ENCODE results near the gene SLC10A7. TPM values are rescaled to one million over a fixed set of nuclear protein-coding genes. Genes with fewer than 3 reads are reported as not detected.

The SLC10A7 gene
- total and polyA plus RNA-seq, 2 donors from 2014 or later, result 1.9 to 15.1 TPM

DNA sequence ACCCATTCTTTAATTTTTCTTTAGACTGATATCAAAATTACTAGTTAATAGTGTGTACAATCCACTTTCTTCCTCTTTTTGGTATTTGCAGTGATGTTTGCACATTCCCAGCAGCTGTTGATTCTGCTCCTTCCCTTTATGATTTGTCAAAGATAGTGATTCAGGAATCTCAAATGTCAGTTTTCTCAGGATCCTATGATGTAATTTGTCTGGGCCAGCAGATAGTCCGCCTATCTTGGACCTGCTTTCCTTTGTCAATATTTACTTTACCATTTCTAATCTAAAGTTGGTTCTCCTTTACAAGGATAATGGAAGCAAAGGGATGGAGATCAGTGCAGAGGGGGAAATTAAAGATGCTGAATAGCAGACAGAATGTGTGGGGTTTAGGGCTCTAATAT lies 185.3 kb downstream of the SLC10A7 start:
- TF ChIP-seq, protein P1, sequence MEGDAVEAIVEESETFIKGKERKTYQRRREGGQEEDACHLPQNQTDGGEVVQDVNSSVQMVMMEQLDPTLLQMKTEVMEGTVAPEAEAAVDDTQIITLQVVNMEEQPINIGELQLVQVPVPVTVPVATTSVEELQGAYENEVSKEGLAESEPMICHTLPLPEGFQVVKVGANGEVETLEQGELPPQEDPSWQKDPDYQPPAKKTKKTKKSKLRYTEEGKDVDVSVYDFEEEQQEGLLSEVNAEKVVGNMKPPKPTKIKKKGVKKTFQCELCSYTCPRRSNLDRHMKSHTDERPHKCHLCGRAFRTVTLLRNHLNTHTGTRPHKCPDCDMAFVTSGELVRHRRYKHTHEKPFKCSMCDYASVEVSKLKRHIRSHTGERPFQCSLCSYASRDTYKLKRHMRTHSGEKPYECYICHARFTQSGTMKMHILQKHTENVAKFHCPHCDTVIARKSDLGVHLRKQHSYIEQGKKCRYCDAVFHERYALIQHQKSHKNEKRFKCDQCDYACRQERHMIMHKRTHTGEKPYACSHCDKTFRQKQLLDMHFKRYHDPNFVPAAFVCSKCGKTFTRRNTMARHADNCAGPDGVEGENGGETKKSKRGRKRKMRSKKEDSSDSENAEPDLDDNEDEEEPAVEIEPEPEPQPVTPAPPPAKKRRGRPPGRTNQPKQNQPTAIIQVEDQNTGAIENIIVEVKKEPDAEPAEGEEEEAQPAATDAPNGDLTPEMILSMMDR (IDR thresholded peaks at IDR 0.05; ENCODE audit: borderline replicate concordance, extremely low read depth, insufficient read depth), result no peak
- no peaks in the 10 kb centered on the region for H3K4me1 ChIP-seq (ENCODE audit: control insufficient read depth in 2 of 3, insufficient read depth in 2 of 3, low read depth in 1 of 3, low read length in 3 of 3)
- FAIRE-seq (no peak), DNase-seq (no peak)
- no peak overlapping the region for H3K4me3 ChIP-seq (ENCODE audit: low read length in 3 of 3)
- no peaks in the 10 kb centered on the region for H3K9me3 ChIP-seq (ENCODE audit: control insufficient read depth in 2 of 3, insufficient read depth in 1 of 3, low read length in 3 of 3)
- no peaks in the 10 kb centered on the region for H3K36me3 ChIP-seq (ENCODE audit: control insufficient read depth in 2 of 3, insufficient read depth in 3 of 3, low read length in 3 of 3)
- no peaks in the 10 kb centered on the region for H3K27me3 ChIP-seq (ENCODE audit: control insufficient read depth, insufficient read depth, low read length)
- H3K9ac ChIP-seq (ENCODE audit: low read length in 3 of 3), result no peak overlapping the region
- intact Hi-C loops (cut with DNase I), result no loop called here
- H3K27ac ChIP-seq (ENCODE audit: low read depth in 2 of 2, low read length in 2 of 2), result no peak overlapping the region

DNA sequence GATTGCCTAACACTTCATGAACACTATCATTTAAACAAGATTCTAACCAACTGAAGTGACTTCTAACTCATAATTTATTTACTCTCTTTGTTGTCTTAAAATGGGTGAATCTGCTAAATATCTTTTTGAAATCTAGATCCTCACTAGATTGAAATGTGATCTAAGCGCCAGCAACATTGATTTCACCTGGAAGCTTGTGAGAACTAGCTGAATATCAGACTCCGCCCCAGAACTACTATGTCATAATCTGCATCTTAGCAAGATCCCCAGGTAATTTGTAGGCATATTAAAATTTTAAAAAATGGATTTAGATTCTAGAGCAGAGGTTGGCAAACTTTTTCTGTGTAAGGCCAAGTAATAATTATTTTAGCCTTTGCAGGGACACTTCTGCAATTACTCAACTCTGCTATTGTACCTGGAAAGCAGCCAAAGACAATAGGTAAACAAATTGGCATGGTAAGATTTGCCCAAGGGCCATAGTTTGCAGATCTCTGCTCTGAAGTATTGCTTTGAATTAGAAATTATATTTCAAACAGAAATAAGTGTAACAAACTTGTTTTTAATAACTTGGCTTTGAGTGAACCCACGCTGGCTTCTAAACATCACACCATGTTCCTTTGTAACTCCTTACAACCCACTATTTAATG lies 185.9 kb downstream of the SLC10A7 start:
- H3K4me1 ChIP-seq (ENCODE audit: control insufficient read depth in 2 of 3, insufficient read depth in 2 of 3, low read depth in 1 of 3, low read length in 3 of 3), result no peaks in the 10 kb centered on the region
- no peak overlapping the region for H3K4me3 ChIP-seq (ENCODE audit: low read length in 3 of 3)
- H3K36me3 ChIP-seq (ENCODE audit: control insufficient read depth in 2 of 3, insufficient read depth in 3 of 3, low read length in 3 of 3), result no peaks in the 10 kb centered on the region
- H3K27ac ChIP-seq (ENCODE audit: low read depth in 2 of 2, low read length in 2 of 2), result no peak overlapping the region
- H3K27me3 ChIP-seq (ENCODE audit: control insufficient read depth, insufficient read depth, low read length), result no peaks in the 10 kb centered on the region
- no peak for DNase-seq
- TF ChIP-seq, protein P1 (IDR thresholded peaks at IDR 0.05; ENCODE audit: borderline replicate concordance, extremely low read depth, insufficient read depth), result no peak
- H3K9me3 ChIP-seq (ENCODE audit: control insufficient read depth in 2 of 3, insufficient read depth in 1 of 3, low read length in 3 of 3), result no peaks in the 10 kb centered on the region
- no peak overlapping the region for H3K9ac ChIP-seq (ENCODE audit: low read length in 3 of 3)
- intact Hi-C loops (cut with DNase I), result no loop called here
- no peak for FAIRE-seq

DNA sequence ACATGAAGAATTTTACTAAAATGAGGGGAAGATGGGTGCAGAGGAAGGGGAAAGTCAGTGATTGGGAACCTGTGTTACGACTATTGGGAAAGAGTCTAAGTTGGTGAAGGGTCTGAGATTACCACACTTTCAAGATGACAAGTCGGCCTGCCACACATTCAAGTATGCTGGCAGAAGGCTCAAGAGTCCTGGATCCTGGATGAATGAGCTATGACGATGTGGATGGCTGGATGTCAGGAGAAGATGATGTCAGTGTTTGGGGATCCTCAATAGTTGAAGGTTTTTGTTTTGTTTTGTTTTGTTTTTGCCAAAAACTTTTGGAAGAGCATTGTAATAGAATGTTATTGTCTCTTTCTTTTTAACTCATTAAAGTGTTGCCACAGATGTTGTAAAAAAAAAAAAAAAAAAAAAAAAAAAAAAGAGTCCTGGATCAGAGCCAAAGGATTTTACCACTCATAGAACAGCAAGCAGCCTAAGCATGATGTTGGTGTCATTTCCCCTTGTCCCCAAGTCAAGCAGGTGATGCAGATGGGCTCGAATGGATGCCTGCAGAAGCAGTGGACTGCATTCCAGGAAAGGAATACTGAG lies 186.8 kb downstream of the SLC10A7 start:
- H3K4me3 ChIP-seq (ENCODE audit: low read length in 3 of 3), result no peak overlapping the region

More for the DNA sequence above, 186.8 kb downstream of the SLC10A7 start:
- FAIRE-seq, result no peak
- Histone ChIP-seq H3K36me3 (ENCODE audit: control insufficient read depth in 2 of 3, insufficient read depth in 3 of 3, low read length in 3 of 3) (no peaks in the 10 kb centered on the region), H3K27me3 (ENCODE audit: control insufficient read depth, insufficient read depth, low read length) (no peaks in the 10 kb centered on the region), H3K4me1 (ENCODE audit: control insufficient read depth in 2 of 3, insufficient read depth in 2 of 3, low read depth in 1 of 3, low read length in 3 of 3) (no peaks in the 10 kb centered on the region), H3K27ac (ENCODE audit: low read depth in 2 of 2, low read length in 2 of 2) (no peak overlapping the region), H3K9me3 (ENCODE audit: control insufficient read depth in 2 of 3, insufficient read depth in 1 of 3, low read length in 3 of 3) (no peaks in the 10 kb centered on the region), H3K9ac (ENCODE audit: low read length in 3 of 3) (no peak overlapping the region)
- DNase-seq, result no peak
- TF ChIP-seq, protein P1 (IDR thresholded peaks at IDR 0.05; ENCODE audit: borderline replicate concordance, extremely low read depth, insufficient read depth), result no peak
- intact Hi-C loops (cut with DNase I), result no loop called here
